Measurements from ENCODE around the gene RGR. TPM values are rescaled to one million over a fixed set of nuclear protein-coding genes. Genes with fewer than 3 reads are reported as not detected.

Gene RGR
- total and polyA plus RNA-seq, 8 donors: 0.26 to 0.27 TPM; not detected in 6

- no peak for ATAC-seq
- Histone ChIP-seq H3K4me3 (no peak overlapping the region), H3K27ac (no peak overlapping the region), H3K27me3 (no peaks in the 10 kb centered on the region), H3K36me3 (no peaks in the 10 kb centered on the region), H3K4me1 (no peaks in the 10 kb centered on the region), H3K9me3 (no peaks in the 10 kb centered on the region)
- TF ChIP-seq CTCF (IDR thresholded peaks at IDR 0.05): no peak
- intact Hi-C loops (cut with DNase I): no loop called here
- DNase-seq: no peak
These were observed 44.8 kb downstream of the RGR start for GRCh38 chr10:84289521-84290200.

- no peaks in the 10 kb centered on the region for H3K9me3 ChIP-seq
- no peak for ATAC-seq
- H3K4me1 ChIP-seq: no peaks in the 10 kb centered on the region
- no peak for TF ChIP-seq CTCF (IDR thresholded peaks at IDR 0.05)
- H3K27me3 ChIP-seq: no peaks in the 10 kb centered on the region
- DNase-seq: no peak
- no peak overlapping the region for H3K27ac ChIP-seq
- H3K4me3 ChIP-seq: no peak overlapping the region
- intact Hi-C loops (cut with DNase I): no loop called here
- no peaks in the 10 kb centered on the region for H3K36me3 ChIP-seq
These were observed 45.4 kb downstream of the RGR start for GRCh38 chr10:84290235-84290634.

GRCh38 chr10:84291384-84291783, 46.5 kb downstream of the RGR start:
- ATAC-seq (peak; percentile 77), DNase-seq (peak in 1 of 4 donors; percentile 61)
- Histone ChIP-seq H3K36me3 (no peaks in the 10 kb centered on the region), H3K4me1 (no peaks in the 10 kb centered on the region), H3K27ac (no peak overlapping the region), H3K27me3 (no peaks in the 10 kb centered on the region), H3K4me3 (no peak overlapping the region), H3K9me3 (no peaks in the 10 kb centered on the region)
- intact Hi-C loops (cut with DNase I): no loop called here
- no peak for TF ChIP-seq CTCF (IDR thresholded peaks at IDR 0.05)

- Histone ChIP-seq H3K27me3 (no peaks in the 10 kb centered on the region), H3K27ac (no peak overlapping the region), H3K4me3 (no peak overlapping the region), H3K36me3 (no peaks in the 10 kb centered on the region), H3K4me1 (no peaks in the 10 kb centered on the region), H3K9me3 (no peaks in the 10 kb centered on the region)
- intact Hi-C loops (cut with DNase I): no loop called here
- DNase-seq (no peak), ATAC-seq (no peak)
- no peak for TF ChIP-seq CTCF (IDR thresholded peaks at IDR 0.05)
These were observed 47.6 kb downstream of the RGR start for GRCh38 chr10:84292502-84292901.

GRCh38 chr10:84293171-84293570, 48.3 kb downstream of the RGR start:
- TF ChIP-seq CTCF (IDR thresholded peaks at IDR 0.05): no peak
- no peaks in the 10 kb centered on the region for H3K27me3 ChIP-seq
- ATAC-seq (no peak), DNase-seq (no peak)
- intact Hi-C loops (cut with DNase I): no loop called here
- no peaks in the 10 kb centered on the region for H3K4me1 ChIP-seq
- H3K9me3 ChIP-seq: no peaks in the 10 kb centered on the region
- H3K4me3 ChIP-seq: no peak overlapping the region
- H3K36me3 ChIP-seq: no peaks in the 10 kb centered on the region
- no peak overlapping the region for H3K27ac ChIP-seq

Measured in left lung (tissue), 10 donors.